ENCODE results near the gene DCAF7.

The DCAF7 gene

DNA sequence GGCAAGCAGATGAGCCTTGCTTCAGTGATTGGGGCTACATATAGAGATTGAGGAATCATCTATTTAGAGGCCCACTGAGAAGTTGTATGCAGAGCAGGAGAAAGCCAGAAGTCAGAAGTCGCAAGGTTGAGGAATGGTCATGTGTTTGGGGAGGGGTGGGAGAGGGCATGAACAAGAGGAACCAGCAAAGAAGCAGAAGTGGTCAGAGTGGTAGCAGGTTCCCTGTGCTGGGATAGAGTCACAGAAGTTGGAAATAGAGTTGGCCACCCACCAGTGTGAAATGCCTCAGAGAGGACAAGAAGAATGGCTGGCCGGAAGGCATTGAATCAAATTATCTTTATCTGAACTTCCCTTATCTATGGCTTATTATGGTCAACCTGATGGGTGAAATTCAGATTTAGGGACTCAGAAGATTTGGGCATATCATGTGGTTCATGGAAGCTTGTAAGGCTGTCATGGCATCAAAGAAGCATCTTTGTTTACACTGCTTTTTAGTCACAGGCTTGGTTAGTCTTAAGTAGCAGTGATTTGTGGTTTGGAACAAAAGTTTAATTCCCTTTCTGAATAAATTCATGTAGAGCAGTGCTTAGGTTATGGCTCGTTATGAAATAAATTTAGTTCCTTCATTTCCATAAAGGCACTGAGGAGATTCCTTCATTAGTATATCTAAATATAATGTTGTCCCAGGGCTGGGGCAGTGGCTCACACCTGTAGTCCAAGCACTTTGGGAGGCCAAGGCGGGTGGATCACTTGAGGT, 91.6 kb downstream of the DCAF7 start:
- Mint-ChIP-seq H3K9me3 (no peaks in the 10 kb centered on the region), H3K4me1 (peaks cover 23% of the 10 kb centered on the region), H3K27ac (no peak overlapping the region), H3K4me3 (no peak overlapping the region), H3K27me3 (no peaks in the 10 kb centered on the region)
- DNase-seq = no peak
- ATAC-seq = no peak

Measured in stimulated activated naive CD8-positive, alpha-beta T cell treated with anti-CD3 and anti-CD28 coated beads, Interleukin-15, amount 100 ng/mL, for 72 hours (primary cell).